Left renal cortex interstitium (tissue), 4 donors: Measurements from ENCODE around the gene KLK12. TPM values are rescaled to one million over a fixed set of nuclear protein-coding genes. Genes with fewer than 3 reads are reported as not detected.

Experiments
- DNase-seq, 4 donors: peaks; one replicate each; pipeline ENCODE4 v3.0.0-alpha.2; 2013; ENCODE audit warnings: low read depth in 4 of 4, low spot score in 2 of 4, missing footprints in 1 of 4
- polyA plus RNA-seq, 4 donors: library from polyadenylated mRNA; unstranded; fragments of 120-200 nt; gene quantifications; one replicate each; pipeline ENCODE4 v1.2.1, GENCODE V29; 2013; ENCODE audit not compliant: insufficient read length in 4 of 4

The KLK12 gene
- polyA plus RNA-seq, 4 donors, result not detected

DNA sequence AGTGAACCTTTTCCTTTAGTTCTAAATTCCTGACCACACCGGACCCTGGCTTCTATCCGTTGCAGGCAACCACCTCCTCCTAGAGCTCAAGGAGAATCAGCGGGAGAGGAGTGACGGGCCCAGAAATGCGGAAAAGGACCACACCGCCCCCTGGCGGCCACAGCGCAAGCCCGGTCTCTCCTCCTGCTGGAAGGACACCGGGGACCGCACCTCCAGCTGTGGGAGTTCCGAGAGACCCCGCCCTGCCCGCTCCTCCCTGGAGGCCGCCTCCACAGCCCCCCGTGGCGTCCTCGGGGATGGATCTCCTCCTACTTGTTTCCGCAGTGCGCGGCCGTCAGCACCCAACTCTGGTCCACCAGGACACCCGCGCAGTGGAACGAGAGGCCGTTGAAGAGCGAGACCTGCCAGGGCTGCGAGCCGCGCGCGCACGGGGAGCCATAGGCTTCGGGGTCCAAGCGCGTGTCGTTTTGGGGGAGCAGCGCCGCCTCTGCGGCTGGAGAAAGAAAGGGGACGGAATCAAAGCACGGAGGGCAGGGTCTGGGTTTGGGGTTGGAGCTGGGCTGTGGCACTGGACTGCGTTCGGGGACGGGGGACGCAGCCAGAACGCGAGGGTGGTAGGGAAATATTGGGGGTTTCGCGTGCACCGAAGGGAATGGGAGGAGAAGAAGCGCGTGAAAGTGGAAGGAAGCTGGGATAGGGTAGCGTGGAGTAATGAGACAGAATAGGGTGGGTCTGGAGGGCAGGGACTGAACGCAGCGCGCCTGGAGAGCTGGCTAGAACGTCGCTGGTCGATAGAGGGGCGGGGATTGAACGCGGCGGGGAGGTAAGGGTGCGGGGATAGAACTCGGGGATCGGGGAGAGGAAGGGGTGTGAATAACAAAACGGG, 17.8 kb downstream of the KLK12 start:
- peak in 1 of 4 donors; percentile 32 for DNase-seq

- no peak for DNase-seq
Observed at GRCh38 chr19:51015691-51016267, 19.0 kb downstream of the KLK12 start.

DNA sequence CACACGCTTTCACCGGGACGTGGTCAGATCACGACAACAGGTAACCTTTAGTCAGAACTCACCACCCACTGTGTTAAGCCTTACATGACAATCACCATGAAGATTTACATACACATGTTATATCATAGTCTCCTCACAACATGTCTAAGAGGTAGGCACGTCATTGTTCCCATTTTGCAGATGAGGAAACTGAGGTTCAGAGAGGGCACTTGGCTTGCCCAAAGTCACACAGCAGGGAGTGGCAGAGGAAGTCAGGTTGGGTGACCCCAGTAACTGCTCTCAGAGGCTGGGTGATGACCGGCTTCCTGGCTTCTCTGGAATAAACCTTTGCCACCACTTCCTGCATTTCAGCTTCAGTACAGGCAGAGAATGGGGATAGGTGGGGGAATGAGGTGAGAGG, 20.6 kb downstream of the KLK12 start:
- no peak for DNase-seq

GRCh38 chr19:51012661-51013190, 22.1 kb downstream of the KLK12 start:
- DNase-seq, result no peak

DNA sequence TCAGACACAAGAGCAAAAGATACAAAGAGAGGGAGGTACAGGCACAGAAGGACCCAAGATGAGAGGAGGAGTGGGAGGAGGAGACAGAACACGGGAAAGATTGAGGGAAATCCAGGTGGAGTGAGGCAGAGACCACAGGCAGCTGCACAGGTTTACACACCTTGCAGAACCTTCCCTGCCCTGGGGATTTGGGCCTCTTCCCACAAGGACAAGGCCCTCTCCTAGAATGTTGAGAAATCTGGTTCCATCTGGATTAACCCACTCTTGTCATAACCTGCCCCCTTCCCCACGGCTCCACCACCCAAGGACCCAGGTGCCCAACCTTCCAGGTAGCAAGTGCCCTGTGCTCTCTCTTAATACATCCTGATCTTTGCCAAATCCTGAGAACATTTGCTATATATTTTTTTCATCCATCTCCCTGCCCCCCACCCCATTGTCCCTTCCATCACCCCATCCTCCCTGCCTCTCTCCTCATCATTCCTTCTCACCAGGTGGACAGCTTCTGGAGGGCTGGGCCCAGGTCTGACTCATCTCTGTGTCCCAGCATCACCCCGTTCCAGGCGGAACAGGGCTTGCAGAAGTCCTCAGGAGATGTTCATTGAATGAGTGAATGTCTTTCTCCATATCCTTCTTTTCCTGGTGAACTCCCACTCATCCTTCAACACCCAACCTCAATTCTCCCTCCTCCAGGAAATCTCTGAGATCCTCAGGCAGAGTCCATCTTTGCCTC, 24.6 kb downstream of the KLK12 start:
- DNase-seq, result no peak

DNA sequence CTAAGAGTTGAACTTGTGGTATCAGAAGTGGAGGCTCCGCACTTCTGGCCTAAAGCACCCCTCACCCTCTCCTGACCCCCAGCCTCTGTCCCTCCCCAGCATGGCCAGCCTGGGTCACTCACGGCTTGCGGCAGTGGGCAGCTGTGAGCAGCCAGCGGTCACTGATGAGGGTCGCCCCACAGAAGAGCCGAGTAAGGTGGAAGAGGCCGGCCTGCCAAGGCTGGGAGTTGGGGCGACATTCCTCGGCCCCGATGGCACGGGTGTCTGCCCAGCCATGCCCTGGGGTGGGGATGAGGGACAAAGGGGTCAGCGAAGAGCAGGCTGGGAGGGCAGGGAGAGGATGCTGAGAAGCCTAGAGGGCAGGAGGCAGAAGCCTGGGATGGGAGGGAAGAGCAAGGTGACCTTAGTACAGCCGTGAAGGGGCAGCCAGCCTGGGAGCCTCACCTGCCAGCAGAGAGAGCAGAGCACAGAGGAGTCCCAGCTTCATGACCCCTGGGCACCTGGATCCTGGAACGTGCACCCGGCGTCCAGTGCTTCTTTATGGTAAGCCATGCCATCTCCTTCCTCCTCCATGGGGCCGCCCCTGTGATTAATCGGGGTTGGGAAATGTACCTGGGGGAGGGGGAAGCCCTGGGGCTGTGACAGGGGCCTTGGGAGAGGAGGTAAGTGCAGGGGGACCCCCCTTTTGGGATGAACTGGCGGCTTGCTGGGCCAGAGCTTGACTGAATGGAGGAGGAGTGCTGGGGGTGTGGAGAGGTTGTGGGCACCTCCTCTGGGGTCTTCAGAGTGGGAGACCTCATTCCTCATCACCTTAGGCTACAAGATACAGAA, 25.5 kb downstream of the KLK12 start:
- no peak for DNase-seq

DNA sequence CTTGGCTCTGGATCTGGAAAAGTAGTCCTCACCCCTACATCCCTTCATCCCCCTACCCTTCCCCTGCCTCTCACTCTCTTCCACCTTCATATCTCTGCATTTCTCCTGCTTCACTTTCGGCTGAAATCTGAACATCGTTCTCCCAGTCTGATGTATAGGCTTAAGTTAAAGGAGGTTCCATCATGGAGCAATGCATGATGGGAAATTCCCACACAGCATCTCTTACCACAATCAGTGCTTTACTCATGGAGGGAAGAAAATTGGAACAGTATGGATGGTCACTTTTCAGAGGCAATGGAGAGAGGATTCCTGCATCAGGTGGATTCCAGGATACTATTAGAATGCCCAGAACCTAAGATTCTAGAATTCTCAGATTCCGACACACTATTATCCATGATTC, 27.3 kb downstream of the KLK12 start:
- DNase-seq, result no peak

GRCh38 chr19:51006406-51006805, 28.4 kb downstream of the KLK12 start:
- no peak for DNase-seq

DNA sequence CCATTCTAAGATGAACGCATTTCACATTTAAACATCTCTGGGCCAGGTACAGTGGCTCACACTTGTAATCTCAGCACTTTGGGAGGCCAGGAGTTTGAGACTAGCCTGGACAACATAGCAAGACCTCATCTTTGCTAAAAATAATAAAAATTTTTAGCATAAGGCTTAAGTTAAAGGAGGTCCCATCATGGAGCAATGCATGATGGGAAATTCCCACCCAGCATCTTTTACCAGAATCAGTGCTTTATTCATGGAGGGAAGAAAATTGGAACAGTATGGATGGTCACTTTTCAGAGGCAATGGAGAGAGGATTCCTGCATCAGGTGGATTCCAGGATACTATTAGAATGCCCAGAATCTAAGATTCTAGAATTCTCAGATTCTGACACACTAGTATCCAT, 29.6 kb downstream of the KLK12 start:
- DNase-seq, result no peak

GRCh38 chr19:51003316-51003715, 31.5 kb downstream of the KLK12 start:
- no peak for DNase-seq

- no peak for DNase-seq
Observed at GRCh38 chr19:51002542-51003311, 32.1 kb downstream of the KLK12 start.

GRCh38 chr19:51002089-51002532, 32.7 kb downstream of the KLK12 start:
- peak in 1 of 4 donors; percentile 44 for DNase-seq

DNA sequence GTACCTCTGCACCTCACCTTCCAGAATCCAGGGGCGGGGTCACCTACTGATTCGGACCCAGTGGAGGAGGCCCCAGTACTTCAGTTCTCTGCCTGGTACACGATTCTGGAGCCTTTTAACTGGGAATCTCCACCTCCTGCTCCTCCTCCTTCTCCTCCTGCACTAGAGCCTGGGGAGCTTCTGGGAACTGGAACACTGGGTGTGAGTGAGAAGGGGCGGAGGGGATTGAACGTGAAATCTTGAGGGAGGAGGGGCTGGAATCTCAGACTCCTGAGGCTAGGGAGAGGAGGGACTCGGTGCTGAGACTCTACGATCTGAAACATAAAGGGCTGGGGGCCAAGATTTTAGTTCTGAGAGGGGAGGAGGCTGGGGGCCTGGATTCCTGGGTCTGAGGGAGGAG, 33.3 kb downstream of the KLK12 start, which contains the start of gene KLK8:
KLK8 (minus strand) TSS at position 90 of the 400 bp plus-strand sequence. CDS start 437 bp downstream, outside the sequence.
- DNase-seq, result no peak

- DNase-seq, result no peak
Observed at GRCh38 chr19:51000981-51001380, 33.8 kb downstream of the KLK12 start.

DNA sequence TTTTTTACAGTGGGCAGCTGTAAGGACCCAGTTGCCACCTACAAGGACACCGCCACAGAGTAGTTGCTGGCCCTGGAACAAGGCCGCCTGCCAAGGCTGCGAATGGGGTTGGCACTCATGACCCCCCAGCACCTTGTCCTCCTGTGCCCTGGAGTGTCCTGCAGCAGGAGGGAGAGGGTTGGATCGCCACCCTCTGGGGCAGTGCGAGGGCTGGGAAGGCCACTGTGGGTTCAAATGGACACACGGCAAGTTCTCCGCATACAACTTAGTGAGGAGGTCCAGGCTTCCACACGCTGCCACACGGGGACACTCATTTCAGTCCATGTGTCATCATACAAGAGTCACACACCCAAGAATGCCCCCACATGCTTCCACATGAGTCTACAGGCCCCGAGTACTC, 34.4 kb downstream of the KLK12 start:
- no peak for DNase-seq

GRCh38 chr19:50998686-50999085, 36.1 kb downstream of the KLK12 start:
- no peak for DNase-seq

DNA sequence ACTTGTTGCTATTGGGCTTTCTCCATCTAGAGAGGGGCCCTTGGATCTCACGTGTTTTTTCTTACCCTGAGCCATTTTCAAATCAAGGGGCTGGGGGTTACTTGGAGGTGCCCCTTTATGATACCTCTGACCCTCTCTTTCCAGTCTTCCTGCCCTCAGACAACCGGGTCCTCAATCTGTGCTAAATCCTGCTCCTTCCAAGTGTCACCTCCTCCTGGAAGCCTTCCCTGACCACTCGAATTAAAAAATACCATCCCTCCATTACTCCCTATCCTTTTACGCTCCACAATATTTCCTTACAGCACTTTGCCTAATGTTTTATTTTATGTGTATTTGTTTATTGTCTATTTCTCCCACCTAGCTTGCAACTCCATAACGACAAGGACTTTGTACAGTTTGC, 36.7 kb downstream of the KLK12 start:
- DNase-seq, result no peak

DNA sequence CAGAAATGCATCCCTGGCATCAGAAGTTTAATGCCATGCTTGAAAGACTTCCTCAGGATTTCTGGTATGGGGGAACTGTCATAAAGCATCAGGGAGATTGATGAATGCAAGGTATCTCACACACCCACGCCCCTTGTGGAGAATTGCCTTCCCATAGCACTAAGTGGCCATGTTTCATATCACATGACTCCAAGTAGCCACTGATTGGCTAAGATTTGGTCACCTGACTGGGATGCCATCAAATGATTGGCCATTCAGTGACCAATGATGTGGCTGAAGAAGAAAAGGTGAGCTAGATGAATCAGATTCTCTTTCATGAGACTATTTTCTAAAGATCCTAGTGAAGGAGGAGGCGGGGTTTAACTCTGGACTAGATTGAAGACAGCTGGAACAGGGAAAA, 40.7 kb downstream of the KLK12 start:
- no peak for DNase-seq

- DNase-seq, result no peak
Observed at GRCh38 chr19:50992666-50993035, 42.2 kb downstream of the KLK12 start.
